CD4-positive, alpha-beta T cell treated with Interferon alpha-2 for 1 hour (primary cell): ENCODE data around the gene RPL18.
"Not testable (repeated sequence)": the region's sequence is repeated elsewhere in the genome, so short reads cannot be mapped to it uniquely, and the experiment has no call there.

Source experiments
- DNase-seq, 2 donors: peaks; one replicate each; pipeline ENCODE4 v3.0.0-alpha.2; 2020 to 2022

RPL18 gene

GRCh38 chr19:48618916-48619691, at the start of gene RPL18, which contains the start of gene SPHK2:
Gene RPL18, minus strand, starts transcription at chr19:48619178. Its CDS starts 35 bp downstream, at chr19:48619143.
Gene SPHK2, plus strand, starts transcription at chr19:48619506. Its CDS starts 1,009 bp downstream, at chr19:48620515.
- DNase-seq, result peak; percentile 98

GRCh38 chr19:48668761-48669160, 49.8 kb upstream of the RPL18 start:
- no peak for DNase-seq

- DNase-seq, result no peak
Observed at GRCh38 chr19:48668332-48668731, 49.4 kb upstream of the RPL18 start.

- DNase-seq, result no peak
Observed at GRCh38 chr19:48665786-48666185, 46.8 kb upstream of the RPL18 start.

GRCh38 chr19:48664476-48664875, 45.5 kb upstream of the RPL18 start:
- no peak for DNase-seq

GRCh38 chr19:48663667-48664066, 44.7 kb upstream of the RPL18 start:
- DNase-seq, result no peak

GRCh38 chr19:48661711-48662090, 42.7 kb upstream of the RPL18 start:
- DNase-seq, result no peak

- peak; percentile 86 to 91 for DNase-seq
Observed at GRCh38 chr19:48660852-48661710, 42.1 kb upstream of the RPL18 start.

GRCh38 chr19:48659768-48660167, 40.8 kb upstream of the RPL18 start:
- peak in 1 of 2 donors; percentile 36 for DNase-seq

- DNase-seq, result no peak
Observed at GRCh38 chr19:48658483-48658882, 39.5 kb upstream of the RPL18 start.

GRCh38 chr19:48657828-48658227, 38.9 kb upstream of the RPL18 start:
- DNase-seq, result not testable (repeated sequence)

GRCh38 chr19:48656840-48657474, 38.0 kb upstream of the RPL18 start:
- DNase-seq, result no peak

GRCh38 chr19:48654299-48655059, 35.5 kb upstream of the RPL18 start:
- DNase-seq, result no peak

GRCh38 chr19:48651683-48652048, 32.7 kb upstream of the RPL18 start:
- no peak for DNase-seq

- no peak for DNase-seq
Observed at GRCh38 chr19:48650974-48651682, 32.1 kb upstream of the RPL18 start.

GRCh38 chr19:48648134-48648533, 29.2 kb upstream of the RPL18 start:
- no peak for DNase-seq

- DNase-seq, result no peak
Observed at GRCh38 chr19:48646722-48647216, 27.8 kb upstream of the RPL18 start.

- DNase-seq, result peak; percentile 91 to 95
Observed at GRCh38 chr19:48646001-48646721, 27.2 kb upstream of the RPL18 start, which contains the start of gene CA11. Gene CA11, minus strand, starts transcription at chr19:48646187. Its CDS starts 555 bp downstream, at chr19:48645632.

- no peak for DNase-seq
Observed at GRCh38 chr19:48645620-48646000, 26.6 kb upstream of the RPL18 start.

- peak; percentile 79 to 83 for DNase-seq
Observed at GRCh38 chr19:48644839-48645619, 26.1 kb upstream of the RPL18 start.
